ENCODE measurements around the gene MAML3.

The MAML3 gene

DNA sequence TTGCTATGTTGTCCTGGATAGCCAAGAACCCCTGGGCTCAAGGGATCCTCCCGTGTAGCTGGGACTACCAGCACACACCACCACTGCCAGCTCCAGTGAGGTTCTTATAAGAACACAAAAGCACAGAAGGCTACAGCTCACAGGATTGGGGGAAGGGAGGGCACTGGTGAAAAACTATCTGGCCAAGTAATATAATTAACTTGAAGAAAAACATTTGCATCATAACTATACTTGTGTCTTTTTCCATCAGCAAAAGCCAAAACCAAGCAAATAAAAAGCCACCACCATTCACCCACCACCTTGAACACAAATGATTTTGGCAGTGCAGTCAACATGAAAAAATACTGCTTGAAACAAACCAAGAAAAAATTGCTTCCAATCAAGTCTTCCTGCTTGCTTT lies 188.2 kb downstream of the MAML3 start:
- DNase-seq (ENCODE audit: low read depth in 2 of 2) = no peak
- TF ChIP-seq, protein P1, sequence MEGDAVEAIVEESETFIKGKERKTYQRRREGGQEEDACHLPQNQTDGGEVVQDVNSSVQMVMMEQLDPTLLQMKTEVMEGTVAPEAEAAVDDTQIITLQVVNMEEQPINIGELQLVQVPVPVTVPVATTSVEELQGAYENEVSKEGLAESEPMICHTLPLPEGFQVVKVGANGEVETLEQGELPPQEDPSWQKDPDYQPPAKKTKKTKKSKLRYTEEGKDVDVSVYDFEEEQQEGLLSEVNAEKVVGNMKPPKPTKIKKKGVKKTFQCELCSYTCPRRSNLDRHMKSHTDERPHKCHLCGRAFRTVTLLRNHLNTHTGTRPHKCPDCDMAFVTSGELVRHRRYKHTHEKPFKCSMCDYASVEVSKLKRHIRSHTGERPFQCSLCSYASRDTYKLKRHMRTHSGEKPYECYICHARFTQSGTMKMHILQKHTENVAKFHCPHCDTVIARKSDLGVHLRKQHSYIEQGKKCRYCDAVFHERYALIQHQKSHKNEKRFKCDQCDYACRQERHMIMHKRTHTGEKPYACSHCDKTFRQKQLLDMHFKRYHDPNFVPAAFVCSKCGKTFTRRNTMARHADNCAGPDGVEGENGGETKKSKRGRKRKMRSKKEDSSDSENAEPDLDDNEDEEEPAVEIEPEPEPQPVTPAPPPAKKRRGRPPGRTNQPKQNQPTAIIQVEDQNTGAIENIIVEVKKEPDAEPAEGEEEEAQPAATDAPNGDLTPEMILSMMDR (IDR thresholded peaks at IDR 0.05; ENCODE audit: low read depth, low read length) = no peak
- no peak overlapping the region for H3K4me3 ChIP-seq (replicated peaks in 1 of 2; ENCODE audit: low read depth in 2 of 2, low read length in 2 of 2)

DNA sequence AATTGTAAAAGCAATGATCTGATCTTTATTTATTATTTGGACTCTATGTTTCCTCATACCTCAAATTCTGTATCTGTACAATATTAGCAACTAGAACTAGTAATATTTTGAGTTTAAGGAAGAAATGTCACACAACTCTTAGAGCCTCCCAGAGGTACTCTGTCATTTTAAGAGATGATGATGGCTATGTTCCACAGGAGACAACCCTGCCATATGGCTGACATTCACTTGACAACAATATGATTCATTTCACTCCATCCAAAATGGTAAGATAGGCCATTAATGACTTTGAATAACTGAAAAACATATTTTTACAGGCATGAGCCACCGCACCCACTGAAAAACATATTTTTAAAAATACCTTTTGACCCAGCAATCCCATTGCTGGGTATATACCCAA lies 190.3 kb downstream of the MAML3 start:
- no peak overlapping the region for H3K4me3 ChIP-seq (replicated peaks in 1 of 2; ENCODE audit: low read depth in 2 of 2, low read length in 2 of 2)
- TF ChIP-seq, protein P1 (IDR thresholded peaks at IDR 0.05; ENCODE audit: low read depth, low read length) = no peak
- DNase-seq (ENCODE audit: low read depth in 2 of 2) = no peak

DNA sequence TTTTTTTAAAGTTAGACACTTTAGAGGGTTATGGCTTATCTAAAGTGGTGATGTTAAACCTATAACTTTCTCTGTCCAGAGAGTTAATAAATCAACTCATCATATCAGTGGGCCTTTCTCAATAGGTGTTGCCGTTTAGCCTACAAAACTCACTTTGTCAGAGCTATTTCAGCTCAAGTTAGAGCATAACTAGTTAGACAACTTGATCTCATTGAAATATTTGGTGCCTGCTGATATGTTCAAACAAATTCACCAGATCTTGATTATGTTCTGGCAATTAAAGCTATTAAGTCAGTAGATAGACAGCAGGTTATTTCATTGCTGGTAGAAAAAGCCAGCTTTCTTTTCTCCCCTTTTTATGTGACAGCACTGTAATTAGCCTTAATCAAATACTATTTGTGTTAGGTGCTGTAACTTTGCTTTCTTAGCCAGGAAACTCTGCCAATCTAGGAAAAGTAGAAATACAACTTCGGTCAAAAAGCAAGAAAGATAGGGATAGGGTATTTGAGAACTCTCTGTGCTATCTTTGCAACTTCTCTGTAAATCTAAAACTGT lies 191.8 kb downstream of the MAML3 start:
- TF ChIP-seq, protein P1 (IDR thresholded peaks at IDR 0.05; ENCODE audit: low read depth, low read length) = no peak
- DNase-seq (ENCODE audit: low read depth in 2 of 2) = no peak

DNA sequence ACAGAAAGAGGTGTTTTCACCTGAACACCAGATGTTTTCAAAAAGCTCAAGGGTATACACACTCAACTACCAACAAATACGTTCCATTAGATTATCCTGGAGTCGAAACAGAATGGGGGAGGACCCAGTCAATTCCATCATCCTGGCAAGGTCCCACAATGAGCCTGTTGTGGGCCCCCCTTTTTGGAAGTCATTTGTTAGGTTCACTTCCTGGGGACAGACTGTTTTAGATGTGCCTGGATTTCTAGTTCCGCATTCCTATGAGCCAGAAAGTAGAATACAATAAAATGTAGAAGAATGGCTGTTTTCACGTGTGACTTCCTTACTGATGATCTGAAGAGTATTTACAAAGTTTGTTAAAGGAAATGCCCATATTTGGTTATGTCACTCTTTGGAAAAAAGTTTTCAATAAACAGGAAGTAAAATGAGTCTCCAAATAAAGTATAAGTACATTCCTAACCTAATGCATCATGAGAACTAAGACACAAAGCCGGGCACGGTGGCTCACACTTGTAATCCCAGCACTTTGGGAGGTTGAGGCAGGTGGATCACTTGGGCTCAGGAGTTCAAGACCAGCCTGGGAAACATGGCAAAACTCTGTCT lies 192.5 kb downstream of the MAML3 start:
- DNase-seq (ENCODE audit: low read depth in 2 of 2) = peak in 1 of 2 donors; percentile 55
- TF ChIP-seq, protein P1 (IDR thresholded peaks at IDR 0.05; ENCODE audit: low read depth, low read length) = no peak
- no peak overlapping the region for H3K4me3 ChIP-seq (replicated peaks in 1 of 2; ENCODE audit: low read depth in 2 of 2, low read length in 2 of 2)

More for the DNA sequence above, 191.8 kb downstream of the MAML3 start:
- H3K4me3 ChIP-seq (replicated peaks in 1 of 2; ENCODE audit: low read depth in 2 of 2, low read length in 2 of 2) = no peak overlapping the region

DNA sequence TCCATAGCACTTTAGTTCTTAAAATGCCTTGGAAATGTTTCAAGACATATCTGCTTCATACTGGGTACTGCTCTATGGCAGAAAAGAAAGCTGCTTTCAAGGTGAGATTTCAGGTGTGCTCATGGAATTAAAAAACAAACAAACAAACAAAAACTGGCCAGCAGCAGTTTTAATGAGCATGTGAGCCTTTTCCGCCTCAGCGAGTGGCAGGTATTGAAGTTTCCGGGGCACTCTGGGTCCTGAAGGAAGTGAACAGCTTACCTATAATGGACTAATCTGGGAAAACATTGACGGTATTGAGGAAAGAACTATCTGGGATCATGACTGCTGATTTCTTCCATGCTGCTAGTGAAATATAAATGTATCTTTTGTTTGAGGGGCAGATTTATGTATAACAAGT lies 194.6 kb downstream of the MAML3 start:
- TF ChIP-seq, protein P1 (IDR thresholded peaks at IDR 0.05; ENCODE audit: low read depth, low read length) = no peak
- no peak for DNase-seq (ENCODE audit: low read depth in 2 of 2)

DNA sequence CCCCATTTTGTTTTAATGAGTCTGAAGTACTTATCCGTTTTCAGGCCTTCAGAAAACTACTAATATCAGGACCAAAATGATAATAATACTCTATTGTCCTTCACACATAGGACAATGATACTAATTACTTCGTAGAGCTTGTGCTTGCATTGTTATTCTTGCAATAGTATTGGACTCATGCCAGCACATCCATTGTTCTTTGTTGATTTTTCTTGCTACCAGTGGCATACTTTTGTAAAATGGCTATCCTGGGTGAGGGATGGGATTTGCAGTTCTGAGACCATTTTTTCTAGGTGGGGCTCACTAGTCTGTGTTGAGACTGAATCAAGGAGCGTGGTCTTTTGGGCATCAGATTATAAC lies 195.3 kb downstream of the MAML3 start:
- TF ChIP-seq, protein P1 (IDR thresholded peaks at IDR 0.05; ENCODE audit: low read depth, low read length) = no peak

More for the DNA sequence above, 194.6 kb downstream of the MAML3 start:
- no peak overlapping the region for H3K4me3 ChIP-seq (replicated peaks in 1 of 2; ENCODE audit: low read depth in 2 of 2, low read length in 2 of 2)

More for the DNA sequence above, 195.3 kb downstream of the MAML3 start:
- H3K4me3 ChIP-seq (replicated peaks in 1 of 2; ENCODE audit: low read depth in 2 of 2, low read length in 2 of 2) = no peak overlapping the region
- DNase-seq (ENCODE audit: low read depth in 2 of 2) = peak; percentile 40 to 47
